Measurements from ENCODE around the gene VTI1A.

DNA sequence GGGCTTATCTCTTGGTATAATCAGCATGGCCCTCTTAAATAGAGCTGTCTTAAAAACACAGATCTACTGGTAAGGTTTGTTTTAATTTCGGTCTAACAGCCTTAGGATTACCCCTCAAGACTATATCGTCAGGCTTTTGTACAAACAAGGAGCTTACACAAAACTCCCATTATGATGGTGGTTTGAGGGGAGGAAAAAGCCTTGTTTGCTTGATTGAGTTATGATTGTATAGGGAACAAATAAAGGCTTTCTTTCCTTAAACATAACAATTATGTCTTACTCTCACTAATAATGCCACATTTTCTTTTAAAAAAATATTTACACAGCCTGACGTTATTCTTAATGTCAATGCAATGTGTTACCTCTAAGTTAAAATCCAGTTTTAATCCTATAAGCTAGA is 314.2 kb downstream of the VTI1A start:
- no peak for TF ChIP-seq POLR2A (IDR thresholded peaks at IDR 0.05)
- TF ChIP-seq, protein P1, sequence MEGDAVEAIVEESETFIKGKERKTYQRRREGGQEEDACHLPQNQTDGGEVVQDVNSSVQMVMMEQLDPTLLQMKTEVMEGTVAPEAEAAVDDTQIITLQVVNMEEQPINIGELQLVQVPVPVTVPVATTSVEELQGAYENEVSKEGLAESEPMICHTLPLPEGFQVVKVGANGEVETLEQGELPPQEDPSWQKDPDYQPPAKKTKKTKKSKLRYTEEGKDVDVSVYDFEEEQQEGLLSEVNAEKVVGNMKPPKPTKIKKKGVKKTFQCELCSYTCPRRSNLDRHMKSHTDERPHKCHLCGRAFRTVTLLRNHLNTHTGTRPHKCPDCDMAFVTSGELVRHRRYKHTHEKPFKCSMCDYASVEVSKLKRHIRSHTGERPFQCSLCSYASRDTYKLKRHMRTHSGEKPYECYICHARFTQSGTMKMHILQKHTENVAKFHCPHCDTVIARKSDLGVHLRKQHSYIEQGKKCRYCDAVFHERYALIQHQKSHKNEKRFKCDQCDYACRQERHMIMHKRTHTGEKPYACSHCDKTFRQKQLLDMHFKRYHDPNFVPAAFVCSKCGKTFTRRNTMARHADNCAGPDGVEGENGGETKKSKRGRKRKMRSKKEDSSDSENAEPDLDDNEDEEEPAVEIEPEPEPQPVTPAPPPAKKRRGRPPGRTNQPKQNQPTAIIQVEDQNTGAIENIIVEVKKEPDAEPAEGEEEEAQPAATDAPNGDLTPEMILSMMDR (IDR thresholded peaks at IDR 0.05): no peak
